HepG2 (cell line): Measurements from ENCODE around the gene ZCCHC17. TPM values are rescaled to one million over a fixed set of nuclear protein-coding genes. Genes with fewer than 3 reads are reported as not detected.

Experiments
- ATAC-seq: fragments of 200-7000 bp; cut with Tn5 transposase; 3 replicates; pipeline ENCODE4 v1.9.1; 2020; ENCODE audit warnings: mild to moderate bottlenecking, moderate library complexity
- BruUV-seq: library from RNA; stranded (reverse); fragments of 400-500 nt; replicated peaks from 2 replicates; lab custom pipeline; 2021; lab: Mats Ljungman, UMichigan
- CTCF ChIA-PET: fragments of 300-600 bp; formaldehyde crosslinking; extraction: SDS; loops from one replicate; lab custom pipeline; 2021; ENCODE audit warnings: low total read pairs, inconsistent platforms, low intra/inter-chr PET ratio; lab: Yijun Ruan, JAX
- POLR2A ChIA-PET: fragments of 350-600 bp; sonication (Branson Sonifier 250); formaldehyde crosslinking; loops from one replicate; lab custom pipeline; 2020; ENCODE audit warnings: antibody characterized with exemption, inconsistent platforms; lab: Yijun Ruan, JAX
- DNase-seq: peaks from one replicate; pipeline ENCODE4 v3.0.0-alpha.2; 2015; ENCODE audit warnings: low spot score
- FAIRE-seq: peaks from 3 replicates; lab custom pipeline; 2011; peaks lifted over from hg19 to GRCh38; lab: Jason Lieb, UNC
- H2AFZ ChIP-seq: one replicate; pipeline ENCODE4 v1.6.1; 2011; ENCODE audit warnings: low read length, inconsistent platforms
- H3K27ac ChIP-seq: fragments of 300-600 bp; 3 replicates; pipeline ENCODE4 v1.8.0; 2011; ENCODE audit warnings: mixed run types, mild to moderate bottlenecking, mixed read lengths, low read length, inconsistent platforms; ENCODE audit not compliant: insufficient read depth; ENCODE audit errors: extremely low read length
- H3K27me3 ChIP-seq, 2 experiments: fragments of 200-600 bp in 1 of 2; 2 replicates in 1 of 2; 3 replicates in 1 of 2; pipeline versions ENCODE4 v1.6.0 to v1.8.0; 2011; ENCODE audit warnings: low read length in 2 of 2, mild to moderate bottlenecking in 2 of 2, moderate library complexity in 2 of 2, inconsistent platforms in 1 of 2; ENCODE audit not compliant: insufficient read depth in 2 of 2, control insufficient read depth in 1 of 2
- H3K36me3 ChIP-seq, 2 experiments: fragments of 200-600 bp in 1 of 2; replicated peaks in 1 of 2; 2 replicates in 1 of 2; 3 replicates in 1 of 2; pipeline versions ENCODE4 v1.5.1 to v1.8.0; 2011; ENCODE audit warnings: low read length in 2 of 2, inconsistent platforms in 1 of 2; ENCODE audit not compliant: insufficient read depth in 2 of 2, control insufficient read depth in 1 of 2
- H3K4me1 ChIP-seq: 2 replicates; pipeline ENCODE4 v1.5.1; 2012; ENCODE audit warnings: low read length, inconsistent platforms; ENCODE audit not compliant: insufficient read depth
- H3K4me2 ChIP-seq: 2 replicates; pipeline ENCODE4 v1.6.0; 2011; ENCODE audit warnings: low read depth, low read length, inconsistent platforms
- H3K4me3 ChIP-seq, 3 experiments: fragments of 200-600 bp in 1 of 3; sonication (generic), shearing (Covaris generic) in 1 of 3; replicated peaks in 1 of 3; 2 replicates each; pipeline ENCODE4 v1.5.1; 2011 to 2016; ENCODE audit warnings: low read length in 3 of 3, inconsistent platforms in 2 of 3, low read depth in 2 of 3, mild to moderate bottlenecking in 2 of 3, control low read depth in 1 of 3, mixed read lengths in 1 of 3; ENCODE audit not compliant: insufficient read depth in 1 of 3
- H3K79me2 ChIP-seq: one replicate; pipeline ENCODE4 v1.6.1; 2011; ENCODE audit warnings: low read length, inconsistent platforms; ENCODE audit not compliant: insufficient read depth
- H3K9ac ChIP-seq: 2 replicates; pipeline ENCODE4 v1.6.0; 2011; ENCODE audit warnings: mild to moderate bottlenecking, low read depth, low read length, inconsistent platforms; ENCODE audit not compliant: insufficient read depth
- H3K9me3 ChIP-seq: 2 replicates; pipeline ENCODE4 v1.5.1; 2012; ENCODE audit warnings: mild to moderate bottlenecking, low read length
- H4K20me1 ChIP-seq: 2 replicates; pipeline ENCODE4 v1.6.0; 2011; ENCODE audit warnings: inconsistent platforms, mild to moderate bottlenecking, low read length, moderate library complexity; ENCODE audit not compliant: insufficient read depth
- ARHGAP35 ChIP-seq: sonication (generic); formaldehyde crosslinking; IDR thresholded peaks from 2 replicates; pipeline ENCODE4 v1.9.0; 2022; ENCODE audit warnings: mild to moderate bottlenecking, inconsistent platforms, moderate library complexity, missing genetic modification reagents, borderline replicate concordance
- CEBPZ ChIP-seq: IDR thresholded peaks from 2 replicates; pipeline ENCODE4 v1.6.1; 2012; ENCODE audit warnings: low read length, improper control_type of control experiment
- KAT8 ChIP-seq: IDR thresholded peaks from 2 replicates; pipeline ENCODE4 v1.6.1; 2016; ENCODE audit warnings: missing genetic modification reagents, missing compliant biosample characterization
- ZMYM3 ChIP-seq: sonication (generic); formaldehyde crosslinking; IDR thresholded peaks from 2 replicates; pipeline ENCODE4 v1.5.1; 2020; ENCODE audit warnings: mild to moderate bottlenecking, missing genetic modification reagents
- ZNF3 ChIP-seq: IDR thresholded peaks from 2 replicates; pipeline ENCODE4 v1.7.0; 2017; ENCODE audit warnings: inconsistent platforms
- WGBS: methylation state at CpG from one replicate; pipeline ENCODE4 v1.1.6; 2017; ENCODE audit warnings: low lambda C conversion rate; 5-methylcytosine and 5-hydroxymethylcytosine counted together
- in situ Hi-C: cut with HindIII; loops from 2 replicates; pipeline ENCODE4 v1.10.0; 2017; ENCODE audit warnings: low pct_unique_long_range_greater_than_20kb; ENCODE audit not compliant: extremely low pct_ligation_motif_present
- intact Hi-C: fragments of 100-400 bp; cut with micrococcal nuclease; formaldehyde crosslinking; loops from one replicate; pipeline ENCODE4 v1.10.0; 2022; ENCODE audit not compliant: unreplicated experiment
- polyA plus RNA-seq, 8 experiments: library from polyadenylated mRNA; depleted of rRNA in 3 of 8; stranded (reverse) in 7 of 8; unstranded in 1 of 8; fragments of >200 nt; fragmentation: Illumina TruSeq in 4 of 8; extraction: Trizol in 4 of 8; gene quantifications; 2 replicates each; pipeline versions ENCODE4 v1.2.1 to v1.2.3, GENCODE V29; 2011 to 2016; ENCODE audit warnings: low read depth in 4 of 8, missing spikeins in 1 of 8, mixed read lengths in 1 of 8; ENCODE audit not compliant: insufficient read depth in 1 of 8
- total RNA-seq, 5 experiments: library from RNA; depleted of rRNA; stranded (reverse); fragments of >200 nt; fragmentation: Illumina TruSeq; extraction: Trizol; gene quantifications; 2 replicates each; pipeline ENCODE4 v1.2.3, GENCODE V29; 2016; ENCODE audit warnings: low read depth in 1 of 5

The ZCCHC17 gene
- total and polyA plus RNA-seq, 2 of the 13 experiments (the other 11 are each of a cell fraction or from before 2014, with no cell fraction given), result 20.5 to 53.0 TPM

- H3K27me3 ChIP-seq, result peaks cover 2 to 49% of the 10 kb centered on the region in 2 experiments; a peak in 2 of 5 replicates
- H2AFZ ChIP-seq, result no peak overlapping the region
- no peak overlapping the region for H3K4me2 ChIP-seq
- WGBS, result 10% methylated on average over 4 of the region's 4 CpGs
- peaks cover 43% of the 10 kb centered on the region for H3K4me1 ChIP-seq
- H3K9ac ChIP-seq, result no peak overlapping the region
- no TSS peak for BruUV-seq
- intact Hi-C loops (no loop called here), in situ Hi-C loops (no loop called here)
- no peaks in the 10 kb centered on the region for H3K9me3 ChIP-seq
- H3K79me2 ChIP-seq, result peaks cover 15% of the 10 kb centered on the region
- DNase-seq, result no peak
- ATAC-seq, result no peak
- no peak overlapping the region for H3K27ac ChIP-seq
- CTCF ChIA-PET, result no interaction called here
- no peaks in the 10 kb centered on the region; a peak in 1 of 5 replicates for H3K36me3 ChIP-seq
- H3K4me3 ChIP-seq, result no peak overlapping the region
- POLR2A ChIA-PET, result no interaction called here
- no peak for TF ChIP-seq CEBPZ
- no peak for TF ChIP-seq KAT8 (CRISPR knock-in tag)
- TF ChIP-seq ZNF3 (CRISPR knock-in tag), result peak; percentile 69; the same call in 1 of the 2 replicates
- TF ChIP-seq ZMYM3 (CRISPR knock-in tag), result 0 out of 2 replicates have a peak, but pooled peaks have one; percentile 14
- no peaks in the 10 kb centered on the region for H4K20me1 ChIP-seq
- no peak for FAIRE-seq
Measured at GRCh38 chr1:31410871-31411270, 114.0 kb downstream of the ZCCHC17 start.

GRCh38 chr1:31412205-31412604 lies 115.4 kb downstream of the ZCCHC17 start:
- no peak for TF ChIP-seq ARHGAP35
- peak overlapping the region in 2 of 3 experiments; percentile 88 to 97; a peak in 3 of 6 replicates for H3K4me3 ChIP-seq
- DNase-seq (no peak), FAIRE-seq (no peak), ATAC-seq (no peak)
- no peak overlapping the region for H2AFZ ChIP-seq
- H3K36me3 ChIP-seq, result no peaks in the 10 kb centered on the region; a peak in 1 of 5 replicates
- no peaks in the 10 kb centered on the region for H3K9me3 ChIP-seq
- ChIA-PET CTCF (no interaction called here), POLR2A (no interaction called here)
- H3K79me2 ChIP-seq, result peaks cover 18% of the 10 kb centered on the region
- H3K4me2 ChIP-seq, result peak overlapping the region; percentile 89
- intact Hi-C loops (no loop called here), in situ Hi-C loops (no loop called here)
- 41% methylated on average over 2 of the region's 2 CpGs for WGBS
- H3K27ac ChIP-seq, result no peak overlapping the region
- no peaks in the 10 kb centered on the region for H4K20me1 ChIP-seq
- peaks cover 57% of the 10 kb centered on the region for H3K4me1 ChIP-seq
- no peak overlapping the region for H3K9ac ChIP-seq
- H3K27me3 ChIP-seq, result peaks cover 2 to 45% of the 10 kb centered on the region in 2 experiments; a peak in 2 of 5 replicates
- BruUV-seq, result no TSS peak
